ENCODE data around the gene MAPRE2.

Gene MAPRE2

DNA sequence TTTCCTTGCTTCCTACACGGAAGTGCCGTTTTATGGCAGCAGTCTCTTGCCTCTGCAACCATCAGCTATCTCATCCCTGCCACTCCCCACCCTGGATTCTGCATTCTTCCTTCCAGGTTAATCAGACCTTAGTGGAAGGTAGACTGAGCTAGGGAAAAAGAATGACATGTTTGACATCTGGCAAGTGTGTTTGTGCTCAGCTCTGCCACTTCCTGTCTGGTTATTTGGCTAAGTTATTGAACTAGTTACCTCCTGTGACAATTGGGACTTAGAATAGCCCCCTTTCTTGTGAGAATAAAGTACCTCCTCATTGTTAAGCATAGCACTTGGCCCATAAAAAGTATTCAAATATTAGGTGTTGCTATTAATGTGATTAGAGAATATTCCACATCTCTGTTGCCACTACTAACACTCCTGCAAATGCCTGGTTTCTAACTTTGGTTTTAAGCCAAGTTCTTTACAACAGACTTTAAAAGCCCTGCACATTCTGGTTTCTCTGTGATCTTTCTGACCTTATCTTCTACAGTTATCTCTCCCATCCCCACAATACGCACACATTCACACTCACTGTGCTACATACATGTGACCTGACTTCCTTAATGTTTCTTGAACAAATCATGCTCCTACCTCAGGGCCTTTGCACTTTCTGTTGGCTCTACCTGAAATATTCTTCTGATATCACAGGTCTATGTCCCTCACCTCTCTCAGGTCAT is 10.8 kb upstream of the MAPRE2 start:
- intact Hi-C loops (cut with DNase I) = no loop called here
- no peak for DNase-seq

DNA sequence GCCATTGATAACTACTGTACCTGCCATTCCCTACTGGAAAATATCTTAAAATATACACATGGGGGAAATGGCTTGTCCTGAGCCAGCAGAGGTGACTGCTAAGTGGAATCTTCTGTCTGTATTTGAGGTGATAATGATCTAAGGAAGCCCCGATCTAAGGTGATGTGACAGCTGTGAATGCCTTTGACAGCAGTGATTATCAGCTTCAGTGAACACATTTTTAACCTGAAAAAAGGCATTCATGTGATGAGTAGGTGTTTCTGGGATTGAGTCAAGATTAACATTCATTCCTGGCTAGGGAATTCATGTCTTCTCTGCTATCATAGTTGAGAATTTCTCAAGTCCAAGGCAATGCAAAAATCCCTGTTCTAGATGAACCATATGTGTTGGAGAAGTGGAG is 9.1 kb upstream of the MAPRE2 start:
- intact Hi-C loops (cut with DNase I) = no loop called here
- DNase-seq = no peak

DNA sequence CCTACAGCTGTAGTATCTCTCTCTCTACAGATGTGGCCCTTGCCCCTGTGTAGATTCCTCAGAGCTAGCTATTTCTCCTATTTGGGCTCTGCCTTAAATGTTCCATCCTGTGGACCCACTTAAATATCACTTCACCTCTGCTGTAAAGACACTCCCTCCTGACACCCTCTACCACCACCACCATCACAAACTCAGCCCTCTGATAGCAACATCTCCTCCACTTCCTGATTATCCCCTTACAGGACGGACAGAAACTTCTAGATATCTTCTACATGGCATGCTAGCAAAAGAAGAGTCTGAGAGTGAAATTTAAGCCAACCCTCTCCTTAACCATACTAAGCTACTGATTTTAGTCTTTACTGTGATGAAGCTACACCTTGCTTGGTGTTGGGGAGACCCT is 3.2 kb upstream of the MAPRE2 start:
- no peak for DNase-seq
- intact Hi-C loops (cut with DNase I) = no loop called here

DNA sequence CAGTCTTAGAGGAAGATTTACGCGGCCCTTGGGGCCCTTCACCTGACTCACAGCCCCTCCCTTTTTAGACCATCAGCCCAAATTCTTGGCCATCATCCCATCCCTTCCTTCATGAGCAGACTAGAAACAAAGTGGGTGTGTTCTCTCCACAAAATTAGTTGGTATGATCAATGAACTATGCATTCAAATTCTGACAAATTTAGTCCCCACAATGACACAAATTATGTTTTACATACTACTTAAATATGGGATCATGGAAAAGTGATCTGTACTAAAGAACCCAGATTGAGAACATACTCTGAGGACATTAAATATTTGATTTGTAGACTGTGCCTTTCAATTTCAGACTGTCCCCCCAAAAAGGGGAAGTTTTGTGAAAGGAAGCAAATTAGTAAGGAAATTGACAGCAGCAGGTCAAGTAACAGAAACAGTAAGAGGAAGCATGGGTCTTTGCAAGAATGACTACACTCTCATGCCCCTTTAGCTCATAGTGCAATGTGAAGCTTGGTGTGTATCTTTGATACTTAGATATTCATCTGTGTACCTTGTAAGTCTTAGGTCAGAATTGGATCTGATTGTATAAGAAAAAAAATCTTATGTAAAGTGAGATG is 2.2 kb upstream of the MAPRE2 start:
- intact Hi-C loops (cut with DNase I) = no loop called here
- DNase-seq = no peak

DNA sequence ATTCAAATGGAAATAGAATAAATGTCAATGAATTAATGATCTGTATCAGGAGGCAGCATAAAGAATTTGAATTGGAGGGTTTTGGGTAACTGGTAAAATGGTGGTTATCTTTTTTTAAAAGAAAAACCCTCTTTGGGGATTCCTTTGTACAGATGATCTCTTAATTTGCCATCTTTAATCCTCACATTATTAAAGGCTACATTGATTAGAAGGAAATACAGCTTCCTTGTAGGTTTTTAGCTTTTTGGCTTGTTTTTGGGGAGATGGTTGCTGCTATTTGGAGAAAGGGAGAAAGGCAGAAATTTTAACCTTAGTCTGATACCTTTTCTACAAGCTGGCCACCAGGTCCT is 600 bp upstream of the MAPRE2 start:
- DNase-seq = no peak
- intact Hi-C loops (cut with DNase I) = no loop called here

DNA sequence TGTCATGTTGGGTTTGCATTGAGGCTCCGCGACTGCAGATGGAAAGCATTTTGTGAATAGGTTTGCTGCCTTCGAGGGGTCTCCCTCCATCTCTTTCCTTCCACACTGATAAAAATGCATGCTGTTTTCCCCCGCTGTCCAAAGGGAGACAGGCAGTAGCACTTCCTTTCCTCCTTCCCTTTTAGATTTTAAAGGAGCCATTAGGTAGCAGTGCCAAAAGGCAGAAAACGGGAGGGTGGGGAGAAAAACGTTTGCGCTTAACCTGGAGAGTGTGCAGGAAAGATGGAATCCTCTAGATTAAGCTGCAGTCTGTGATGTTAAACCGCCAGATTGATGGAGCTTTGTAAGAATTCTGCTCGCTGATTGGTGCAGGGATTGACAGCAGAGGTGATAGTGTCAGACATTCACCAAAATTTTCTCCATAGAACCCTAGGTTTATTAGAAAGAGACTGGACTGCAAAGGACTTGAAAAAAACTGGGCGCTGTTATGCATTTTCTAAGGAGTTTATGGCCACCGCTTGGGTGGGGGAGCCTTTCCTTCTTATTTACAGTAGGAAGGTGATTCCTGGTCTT is 688 bp downstream of the MAPRE2 start:
- intact Hi-C loops (cut with DNase I) = no loop called here
- peak in 24 of 42 donors; percentile 21 to 79 (median 45) for DNase-seq

DNA sequence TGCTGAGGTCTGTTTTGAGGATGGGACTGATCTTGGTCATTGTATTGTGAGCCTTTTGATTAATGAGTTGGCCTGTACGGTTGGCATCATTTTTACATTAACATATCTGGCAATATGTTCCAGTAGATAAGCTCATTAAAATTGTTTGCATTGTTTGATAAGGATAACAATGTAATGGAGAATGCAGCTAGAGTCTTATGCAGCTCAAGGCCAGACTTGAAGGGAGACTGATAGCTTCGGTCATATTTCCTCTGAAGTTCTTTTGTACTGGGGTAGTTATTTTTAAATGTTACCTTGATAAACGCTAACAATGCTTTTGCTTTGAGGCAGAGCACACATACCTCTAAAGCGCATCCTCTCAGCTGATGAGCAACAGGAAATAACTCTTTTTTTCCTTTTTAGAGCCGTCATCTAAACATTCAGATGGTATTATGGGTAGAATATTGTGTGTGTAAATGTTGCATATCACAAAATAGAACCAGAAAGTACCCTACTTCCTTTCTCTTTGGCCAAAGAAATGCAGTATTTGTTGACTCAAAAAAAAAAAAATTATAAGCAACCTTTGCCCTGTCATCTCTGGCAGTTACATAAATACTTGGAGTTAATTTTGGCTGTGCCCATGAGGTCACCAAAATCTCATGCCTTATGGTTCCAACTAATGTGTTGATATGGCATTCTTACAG is 1.3 kb downstream of the MAPRE2 start:
- intact Hi-C loops (cut with DNase I) = no loop called here
- no peak for DNase-seq

DNA sequence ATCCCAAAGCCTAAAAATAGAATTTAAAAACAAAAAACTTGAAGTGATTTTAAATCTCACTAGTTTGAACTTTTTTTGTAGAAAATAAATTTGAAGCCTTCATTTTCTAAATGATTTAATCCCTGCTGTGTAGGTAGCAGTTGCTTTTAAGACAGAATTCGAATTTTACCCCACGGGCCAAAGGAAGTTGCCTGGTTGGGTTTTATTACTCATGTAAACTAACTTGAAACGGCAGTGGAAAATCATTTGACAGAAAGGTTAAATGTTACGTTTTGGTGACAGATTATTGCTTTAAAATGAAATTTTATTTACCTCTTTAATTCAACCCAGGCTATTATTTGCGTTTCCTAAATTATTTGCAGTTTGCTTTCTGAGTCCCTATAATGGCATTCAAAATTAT is 2.0 kb downstream of the MAPRE2 start:
- no peak for DNase-seq
- intact Hi-C loops (cut with DNase I) = no loop called here

DNA sequence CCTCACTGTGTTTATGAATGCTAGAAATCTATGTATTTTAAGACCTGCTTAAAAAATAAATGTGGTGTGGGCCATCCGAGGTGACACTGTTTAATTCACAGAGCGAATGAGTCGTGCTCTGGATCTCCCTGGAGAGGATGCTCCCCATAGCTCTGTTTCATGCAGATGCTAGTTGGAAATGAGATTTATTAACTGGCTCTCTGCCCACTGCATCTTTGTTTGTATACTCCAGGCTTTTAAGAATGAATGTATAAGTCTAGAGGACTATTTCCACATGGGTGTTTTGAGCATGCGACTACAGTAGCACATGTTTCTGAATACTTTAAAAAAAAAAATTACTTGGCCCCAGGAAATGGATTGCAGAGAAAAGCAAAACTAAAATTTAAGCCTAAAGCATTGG is 3.9 kb downstream of the MAPRE2 start:
- DNase-seq = no peak
- intact Hi-C loops (cut with DNase I) = loop anchor here (5.0 kb wide), 1 partner anchor 87 kb away; no protein-coding TSS in a partner anchor

DNA sequence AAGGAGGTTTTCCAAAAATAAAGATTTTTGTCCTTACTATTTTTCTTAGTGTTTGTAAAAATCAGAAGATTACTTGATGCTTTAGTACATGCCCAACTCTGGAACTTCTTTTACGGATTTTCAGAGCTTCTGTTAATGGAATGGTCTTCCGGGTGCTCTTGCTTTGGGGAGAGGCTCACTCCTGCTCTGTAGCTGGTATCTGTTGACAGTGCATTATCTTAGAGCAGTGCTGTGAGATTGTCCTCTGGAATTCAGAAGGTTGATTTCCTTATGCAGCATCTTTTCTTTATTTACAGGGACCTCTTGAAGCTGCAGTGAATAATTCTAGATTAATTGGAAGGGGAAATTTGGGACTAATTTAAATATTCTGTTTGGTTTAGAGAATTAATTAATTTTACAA is 4.6 kb downstream of the MAPRE2 start:
- intact Hi-C loops (cut with DNase I) = loop anchor here (5.0 kb wide), 1 partner anchor 86 kb away; no protein-coding TSS in a partner anchor

DNA sequence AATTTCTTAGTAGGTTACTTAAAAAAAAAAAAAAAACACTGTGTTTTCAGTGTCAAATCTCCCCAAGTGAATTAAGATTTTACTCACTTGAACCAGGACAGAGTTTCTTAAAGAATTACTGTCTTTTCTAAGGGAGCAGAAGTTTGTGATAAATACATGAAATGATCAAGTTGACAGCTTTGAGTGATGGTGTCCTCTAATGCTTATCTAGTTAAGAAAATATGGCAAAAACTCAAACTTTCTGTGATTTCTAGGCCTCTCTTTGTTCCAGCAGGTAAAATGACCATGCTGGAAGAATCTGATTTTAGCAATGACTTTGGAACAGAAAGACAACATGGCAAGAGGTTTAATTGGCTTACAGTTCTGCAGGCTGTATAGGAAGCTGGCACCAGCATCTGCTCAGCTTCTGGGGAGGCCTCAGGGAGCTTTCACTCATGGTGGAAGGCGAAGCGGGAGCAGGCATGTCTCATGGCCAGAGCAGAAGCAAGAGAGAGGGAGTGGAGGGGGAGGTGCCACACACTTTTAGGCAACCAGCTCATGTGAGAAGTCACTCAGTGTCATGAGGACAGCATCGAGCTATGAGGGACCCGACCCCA is 6.6 kb downstream of the MAPRE2 start:
- no peak for DNase-seq
- intact Hi-C loops (cut with DNase I) = loop anchor here (5.0 kb wide), 1 partner anchor 85 kb away; no protein-coding TSS in a partner anchor

More for the DNA sequence above, 4.6 kb downstream of the MAPRE2 start:
- DNase-seq = no peak

DNA sequence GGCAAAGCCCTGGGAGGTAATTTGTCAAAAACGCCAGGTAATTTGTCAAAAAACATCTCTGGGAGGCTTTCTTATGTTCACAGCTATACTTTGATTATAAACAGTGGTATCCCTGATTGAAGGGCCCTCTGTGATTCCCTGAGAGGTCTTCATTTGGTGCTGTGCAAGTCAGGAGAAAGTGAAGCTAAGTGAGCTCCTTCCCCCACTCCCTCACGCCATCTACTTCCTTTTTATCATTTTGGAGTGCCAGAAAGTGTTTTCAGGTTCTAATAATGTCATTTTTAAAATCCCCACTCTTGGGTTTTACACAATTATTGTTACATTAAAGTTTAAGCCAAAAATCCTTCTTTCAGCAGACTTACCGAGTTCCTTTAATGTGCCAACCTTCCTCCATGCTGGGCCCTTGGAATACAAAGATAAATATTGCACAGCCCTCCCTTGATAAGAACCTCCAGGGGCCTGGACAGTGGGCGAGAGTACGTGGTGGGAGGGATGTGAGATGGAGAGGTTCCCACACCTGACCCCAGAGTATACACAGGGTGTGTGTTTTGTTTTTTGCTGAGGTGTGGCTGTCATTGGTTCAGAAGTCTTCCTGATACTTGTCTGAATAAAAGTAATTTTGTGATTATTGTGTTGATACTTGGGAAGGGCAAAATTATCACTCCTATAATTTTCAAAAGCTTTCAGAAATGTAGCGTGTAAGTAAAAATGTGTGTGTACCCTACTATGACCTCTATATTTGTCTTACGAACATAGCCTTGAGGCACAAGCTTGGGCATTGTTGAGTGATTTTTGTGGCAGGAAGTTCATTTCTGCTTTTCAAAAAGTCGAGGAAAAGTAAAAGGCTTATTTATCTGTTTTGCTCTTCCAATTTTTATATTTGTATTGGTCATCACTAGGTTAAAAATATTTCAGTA is 8.2 kb downstream of the MAPRE2 start:
- no peak for DNase-seq
- intact Hi-C loops (cut with DNase I) = loop anchor here (5.0 kb wide), 1 partner anchor 83 kb away; no protein-coding TSS in a partner anchor

DNA sequence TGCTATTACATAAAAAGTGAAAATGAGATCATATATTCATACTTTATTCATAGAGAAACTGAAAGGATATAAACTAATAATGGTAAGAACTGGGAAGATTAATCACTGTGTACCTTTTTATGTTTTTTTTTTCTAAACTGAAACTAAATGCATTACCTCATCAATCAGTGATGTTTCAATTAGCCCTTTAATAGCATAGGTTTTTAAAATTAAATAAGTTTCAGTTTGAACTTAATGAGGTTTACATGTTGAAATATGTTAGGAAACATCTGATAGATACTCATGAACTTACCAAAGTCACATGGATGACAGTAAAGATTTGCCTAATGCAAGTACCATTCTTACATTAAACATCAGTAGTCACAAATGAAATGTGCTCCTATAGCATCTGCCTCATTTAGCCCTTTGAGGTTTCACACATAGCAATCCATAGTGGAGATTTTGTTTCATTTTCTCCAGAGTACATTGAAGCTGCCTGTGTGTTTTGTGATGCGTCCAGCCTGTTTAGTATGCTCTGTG is 8.9 kb downstream of the MAPRE2 start:
- intact Hi-C loops (cut with DNase I) = no loop called here
- no peak for DNase-seq

DNA sequence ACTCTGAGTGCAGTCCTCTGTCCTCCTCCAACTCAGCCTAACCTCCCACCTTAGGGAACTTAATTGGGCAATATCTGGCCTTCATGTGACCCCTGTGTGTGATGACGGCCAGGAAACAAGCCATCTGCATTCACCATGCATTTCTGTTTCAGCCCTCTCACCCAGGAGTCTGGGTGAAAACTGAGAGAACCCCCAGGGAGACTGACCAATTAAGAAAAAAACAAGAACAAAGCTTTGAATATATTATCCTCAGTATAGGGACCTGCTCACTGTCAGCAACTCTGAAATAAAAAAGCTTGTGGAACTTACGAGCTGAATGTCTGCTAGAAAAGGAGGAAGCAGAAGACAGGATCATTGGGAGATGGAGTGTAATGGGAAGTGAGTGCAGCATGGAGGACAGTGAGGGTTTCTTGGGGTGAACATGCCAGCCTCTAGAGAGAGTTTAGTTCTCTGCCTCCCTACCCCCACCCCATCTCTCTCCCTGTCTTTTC is 9.5 kb downstream of the MAPRE2 start:
- DNase-seq = no peak
- intact Hi-C loops (cut with DNase I) = no loop called here

DNA sequence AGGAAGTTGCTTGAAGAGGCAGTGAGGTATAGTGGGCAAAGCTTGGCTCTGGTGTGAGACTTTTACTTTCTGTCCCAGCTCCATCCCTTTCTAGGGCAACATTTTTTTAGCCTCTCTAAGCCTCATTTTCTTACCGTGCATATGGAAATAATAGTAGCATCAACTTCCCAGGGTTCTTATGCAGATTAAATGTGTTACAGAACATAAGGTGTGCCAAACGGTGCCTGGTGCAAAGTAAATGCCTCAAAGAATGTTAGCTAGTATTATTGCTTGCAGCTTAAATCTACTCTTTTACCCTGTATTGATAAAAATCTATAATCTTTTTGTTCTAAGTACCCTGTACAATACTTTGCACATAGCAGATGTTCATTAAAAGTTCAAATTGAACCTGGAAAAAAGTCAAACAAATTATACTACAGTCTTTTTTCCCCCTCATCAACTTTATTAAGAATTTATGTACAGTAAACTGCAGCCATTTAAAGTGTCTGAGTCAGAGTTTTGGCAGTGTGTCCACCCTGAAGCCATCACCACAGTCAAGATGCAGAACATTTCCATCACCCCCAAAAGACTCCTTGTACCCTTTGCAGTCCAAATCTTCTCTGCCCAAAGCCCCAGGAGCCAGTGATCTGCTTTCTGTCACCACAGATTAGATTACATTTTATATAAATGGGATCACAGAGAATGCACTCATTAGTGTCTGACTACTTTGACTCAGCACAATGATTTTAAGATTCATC is 10.6 kb downstream of the MAPRE2 start:
- intact Hi-C loops (cut with DNase I) = no loop called here
- DNase-seq = no peak

DNA sequence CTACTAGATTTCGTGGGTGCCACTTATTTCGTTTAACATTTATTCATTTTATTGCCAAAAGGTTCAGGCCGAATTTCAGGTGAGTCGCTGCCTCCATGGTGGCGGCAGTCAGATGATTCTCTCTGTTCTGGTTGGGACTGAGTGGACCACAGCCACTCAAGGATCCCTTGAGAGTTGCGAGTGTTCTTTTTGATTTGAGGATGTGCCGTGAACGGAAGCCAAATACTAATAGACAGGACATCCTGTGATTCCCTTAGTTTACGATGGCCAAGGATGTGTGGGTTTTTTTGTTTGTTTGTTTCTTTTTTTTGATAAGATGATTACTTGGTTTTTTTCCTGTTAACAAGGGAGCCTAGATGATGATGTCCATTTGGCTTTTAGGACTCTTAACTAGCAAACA is 13.2 kb downstream of the MAPRE2 start:
- DNase-seq = no peak
- intact Hi-C loops (cut with DNase I) = no loop called here

DNA sequence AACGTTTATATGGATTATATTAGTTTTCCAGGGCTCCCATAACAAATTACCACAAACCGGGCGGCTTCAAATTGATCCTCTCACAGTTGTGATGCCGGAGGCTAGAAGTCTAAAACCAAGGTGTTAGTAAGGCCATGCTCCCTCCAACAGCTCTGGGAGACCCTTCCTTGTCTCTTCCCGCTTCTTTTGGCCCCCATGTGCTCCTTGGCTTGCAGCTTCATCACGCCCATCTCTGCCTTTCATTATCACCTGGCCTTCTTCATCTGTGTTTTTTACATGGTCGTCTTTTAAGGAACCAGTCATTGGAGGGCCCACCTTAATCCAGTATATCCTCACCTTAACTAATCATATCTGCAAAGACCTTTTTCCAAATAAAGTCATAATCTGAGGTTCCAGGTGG is 13.9 kb downstream of the MAPRE2 start:
- intact Hi-C loops (cut with DNase I) = no loop called here
- no peak for DNase-seq

DNA sequence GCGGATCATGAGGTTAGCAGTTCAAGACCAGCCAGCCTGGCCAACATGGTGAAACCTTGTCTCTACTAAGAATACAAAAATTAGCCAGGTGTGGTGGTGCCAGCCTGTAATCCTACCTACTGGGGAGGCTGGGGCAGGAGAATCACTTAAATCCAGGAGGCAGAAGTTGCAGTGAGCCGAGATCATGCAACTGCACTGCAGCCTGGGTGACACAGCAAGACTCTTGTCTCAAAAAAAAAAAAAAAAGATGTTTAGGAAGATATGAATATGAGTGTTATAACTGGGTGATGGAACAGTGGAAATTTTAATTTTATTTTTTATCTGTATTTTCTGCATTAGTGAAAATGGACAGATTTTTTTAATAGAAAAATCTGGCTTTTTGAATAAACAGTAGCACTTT is 14.5 kb downstream of the MAPRE2 start:
- intact Hi-C loops (cut with DNase I) = no loop called here
- DNase-seq = no peak
